Brain microvascular endothelial cell (primary cell): ENCODE measurements around the gene TJP2.
A peak's percentile ranks its signal among the peaks of the same experiment; 100 is the strongest.

Source experiments
- DNase-seq: peaks from one replicate; pipeline ENCODE4 v3.0.0-alpha.2; 2020
- H3K27ac ChIP-seq: fragments of 250-450 bp; sonication (Bioruptor Pico); 2 replicates; pipeline ENCODE4 v1.5.1; 2020; ENCODE audit warnings: mild to moderate bottlenecking, moderate library complexity
- H3K27me3 ChIP-seq: fragments of 250-450 bp; sonication (Bioruptor Pico); replicated peaks from 2 replicates; pipeline ENCODE4 v1.5.1; 2020; ENCODE audit warnings: mild to moderate bottlenecking
- H3K36me3 ChIP-seq: fragments of 250-450 bp; sonication (Bioruptor Pico); replicated peaks from 2 replicates; pipeline ENCODE4 v1.5.1; 2020; ENCODE audit warnings: mild to moderate bottlenecking
- H3K4me3 ChIP-seq: 2 replicates; pipeline ENCODE4 v1.5.1; 2011; ENCODE audit warnings: low read depth, mild to moderate bottlenecking, control low read depth, low read length, moderate library complexity
- in situ Hi-C: cut with HindIII; loops from 2 replicates; pipeline ENCODE4 v1.10.0; 2017; ENCODE audit warnings: low sequenced_read_pairs, low pct_ligation_motif_present
- TF ChIP-seq, protein P1 (sequence below): IDR thresholded peaks from 2 replicates; pipeline ENCODE4 v1.5.1; 2011; ENCODE audit warnings: low read depth, mild to moderate bottlenecking, moderate library complexity, low read length, control low read depth, inconsistent platforms; ENCODE audit errors: missing control alignments

Gene TJP2

DNA sequence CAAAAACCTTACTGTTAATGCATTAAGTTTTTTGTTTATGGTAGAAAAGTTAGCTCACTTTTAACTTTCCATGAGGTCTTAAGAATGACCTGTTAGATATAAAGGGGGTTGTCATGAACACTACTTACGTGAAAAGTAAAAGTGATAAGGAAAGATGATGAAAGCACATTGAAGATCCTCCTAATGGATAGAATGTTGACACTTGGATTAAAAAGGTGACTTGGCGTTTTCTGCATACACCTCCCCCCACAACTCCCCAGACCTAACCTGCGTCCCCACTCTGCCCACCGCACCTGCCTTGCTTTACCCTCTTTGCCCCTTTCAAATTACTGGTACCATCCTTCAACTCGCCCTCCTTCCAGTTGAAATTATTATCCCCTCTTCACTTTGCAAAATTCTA is 32.0 kb downstream of the TJP2 start:
- no peaks in the 10 kb centered on the region for H3K27me3 ChIP-seq
- in situ Hi-C loops = no loop called here
- no peak overlapping the region for H3K4me3 ChIP-seq
- no peaks in the 10 kb centered on the region for H3K36me3 ChIP-seq
- DNase-seq = no peak
- H3K27ac ChIP-seq = no peak overlapping the region
- TF ChIP-seq, protein P1, sequence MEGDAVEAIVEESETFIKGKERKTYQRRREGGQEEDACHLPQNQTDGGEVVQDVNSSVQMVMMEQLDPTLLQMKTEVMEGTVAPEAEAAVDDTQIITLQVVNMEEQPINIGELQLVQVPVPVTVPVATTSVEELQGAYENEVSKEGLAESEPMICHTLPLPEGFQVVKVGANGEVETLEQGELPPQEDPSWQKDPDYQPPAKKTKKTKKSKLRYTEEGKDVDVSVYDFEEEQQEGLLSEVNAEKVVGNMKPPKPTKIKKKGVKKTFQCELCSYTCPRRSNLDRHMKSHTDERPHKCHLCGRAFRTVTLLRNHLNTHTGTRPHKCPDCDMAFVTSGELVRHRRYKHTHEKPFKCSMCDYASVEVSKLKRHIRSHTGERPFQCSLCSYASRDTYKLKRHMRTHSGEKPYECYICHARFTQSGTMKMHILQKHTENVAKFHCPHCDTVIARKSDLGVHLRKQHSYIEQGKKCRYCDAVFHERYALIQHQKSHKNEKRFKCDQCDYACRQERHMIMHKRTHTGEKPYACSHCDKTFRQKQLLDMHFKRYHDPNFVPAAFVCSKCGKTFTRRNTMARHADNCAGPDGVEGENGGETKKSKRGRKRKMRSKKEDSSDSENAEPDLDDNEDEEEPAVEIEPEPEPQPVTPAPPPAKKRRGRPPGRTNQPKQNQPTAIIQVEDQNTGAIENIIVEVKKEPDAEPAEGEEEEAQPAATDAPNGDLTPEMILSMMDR = no peak

GRCh38 chr9:69207503-69207902 is 33.4 kb downstream of the TJP2 start:
- no peak for DNase-seq
- H3K27ac ChIP-seq = no peak overlapping the region
- in situ Hi-C loops = no loop called here
- TF ChIP-seq, protein P1 = peak; percentile 11
- H3K27me3 ChIP-seq = no peaks in the 10 kb centered on the region
- H3K4me3 ChIP-seq = no peak overlapping the region
- no peaks in the 10 kb centered on the region for H3K36me3 ChIP-seq

DNA sequence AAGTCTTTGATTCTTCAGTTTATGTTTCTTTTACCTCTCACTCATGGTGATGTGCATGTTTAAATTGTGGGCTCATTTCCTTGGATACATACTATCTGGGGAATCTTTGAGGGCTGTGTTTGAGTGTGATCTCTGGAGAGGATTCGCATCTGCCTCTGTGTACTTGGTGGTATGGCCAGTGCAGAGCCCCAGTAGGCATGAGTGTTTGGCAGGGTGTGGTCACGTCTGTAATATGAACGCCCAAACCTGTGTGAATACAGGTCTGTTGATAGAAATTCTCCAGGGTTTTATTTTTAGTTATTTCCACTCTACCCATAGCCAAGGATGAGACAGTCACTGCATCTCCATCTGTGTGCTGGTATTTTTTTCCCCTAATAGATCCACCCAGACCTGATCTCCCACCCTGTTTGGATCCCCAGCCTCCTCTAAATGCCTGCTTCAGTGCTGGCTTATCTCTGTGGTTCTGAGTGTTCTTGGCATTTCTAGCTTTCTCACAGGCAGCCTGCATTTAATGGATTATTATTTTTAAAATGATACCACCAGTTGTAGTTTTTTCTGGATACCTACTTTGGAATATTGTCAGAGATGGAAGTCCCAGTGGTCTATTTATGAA is 37.5 kb downstream of the TJP2 start:
- Histone ChIP-seq H3K27me3 (no peaks in the 10 kb centered on the region), H3K4me3 (no peak overlapping the region), H3K27ac (no peak overlapping the region), H3K36me3 (no peaks in the 10 kb centered on the region)
- DNase-seq = no peak
- TF ChIP-seq, protein P1 = no peak
- in situ Hi-C loops = no loop called here

GRCh38 chr9:69213647-69214046 is 39.6 kb downstream of the TJP2 start:
- no peak overlapping the region for H3K4me3 ChIP-seq
- in situ Hi-C loops = no loop called here
- H3K27ac ChIP-seq = no peak overlapping the region
- no peak for DNase-seq
- no peaks in the 10 kb centered on the region for H3K27me3 ChIP-seq
- TF ChIP-seq, protein P1 = no peak
- no peaks in the 10 kb centered on the region for H3K36me3 ChIP-seq

DNA sequence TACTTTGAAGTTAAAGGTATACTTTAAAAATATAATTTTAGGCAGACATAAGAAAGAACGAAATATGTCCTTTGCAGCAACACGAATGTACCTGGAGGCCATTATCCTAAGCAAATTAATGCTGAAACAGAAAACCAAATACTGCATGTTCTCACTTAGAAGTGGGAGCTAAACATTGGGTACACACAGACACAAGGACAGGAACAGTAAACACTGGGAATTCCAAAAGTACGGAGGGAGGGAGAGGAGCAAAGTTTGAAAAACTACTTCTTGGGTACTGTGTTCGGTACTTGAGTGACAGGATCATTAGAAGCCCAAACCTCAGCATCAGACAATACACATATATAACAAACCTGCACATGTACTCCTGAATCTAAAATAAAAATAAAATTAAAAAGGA is 40.9 kb downstream of the TJP2 start:
- in situ Hi-C loops = no loop called here
- Histone ChIP-seq H3K36me3 (no peaks in the 10 kb centered on the region), H3K27me3 (no peaks in the 10 kb centered on the region), H3K27ac (no peak overlapping the region), H3K4me3 (no peak overlapping the region)
- DNase-seq = no peak
- TF ChIP-seq, protein P1 = no peak
